Measurements from ENCODE around the gene CRABP2. TPM values are rescaled to one million over a fixed set of nuclear protein-coding genes. Genes with fewer than 3 reads are reported as not detected.

Gene CRABP2
- total and polyA plus RNA-seq, 2 of the 13 experiments (the other 11 are each of a cell fraction or from before 2014, with no cell fraction given) = 0.40 to 0.60 TPM

GRCh38 chr1:156726549-156727226 lies 21.3 kb upstream of the CRABP2 start (continued):
- TF ChIP-seq KIAA2018 (CRISPR knock-in tag; IDR thresholded peaks at IDR 0.05; ENCODE audit: borderline replicate concordance) (no peak), ZNF691 (CRISPR knock-in tag; IDR thresholded peaks at IDR 0.05; ENCODE audit: borderline replicate concordance, low read depth) (no peak), AGO1 (IDR thresholded peaks at IDR 0.05; ENCODE audit: low read depth, low read length, poor library complexity, severe bottlenecking) (no peak), PBX2 (CRISPR knock-in tag; IDR thresholded peaks at IDR 0.05) (no peak), ZNF615 (CRISPR knock-in tag; IDR thresholded peaks at IDR 0.05; ENCODE audit: borderline replicate concordance) (no peak), GATAD1 (CRISPR knock-in tag; IDR thresholded peaks at IDR 0.05) (peak; percentile 58), E2F1 (CRISPR knock-in tag; IDR thresholded peaks at IDR 0.05) (0 out of 2 replicates have a peak, but pooled peaks have one; percentile 1), TEF (CRISPR knock-in tag; IDR thresholded peaks at IDR 0.05) (no peak), ZNF724P (CRISPR knock-in tag; IDR thresholded peaks at IDR 0.05; ENCODE audit: borderline replicate concordance) (no peak), ZNF710 (CRISPR knock-in tag; IDR thresholded peaks at IDR 0.05; ENCODE audit: borderline replicate concordance) (no peak), ZNF276 (CRISPR knock-in tag; IDR thresholded peaks at IDR 0.05; ENCODE audit: low read depth) (no peak)
